GM19463 (cell line): Measurements from ENCODE around the gene SLC35B4.

ENCODE experiments used
- ATAC-seq: cut with Tn5 transposase; IDR thresholded peaks from one replicate; pipeline ENCODE4 v1.9.1; 2021; ENCODE audit warnings: mild to moderate bottlenecking, moderate library complexity; ENCODE audit not compliant: unreplicated experiment

Gene SLC35B4

GRCh38 chr7:134332892-134333291, 16.2 kb upstream of the SLC35B4 start:
- ATAC-seq = no peak

- no peak for ATAC-seq
These were observed 14.7 kb upstream of the SLC35B4 start for GRCh38 chr7:134331393-134331792.

GRCh38 chr7:134330974-134331373, 14.2 kb upstream of the SLC35B4 start:
- no peak for ATAC-seq

GRCh38 chr7:134329614-134330346, 13.1 kb upstream of the SLC35B4 start:
- no peak for ATAC-seq

GRCh38 chr7:134328900-134329299, 12.2 kb upstream of the SLC35B4 start:
- peak; percentile 44 for ATAC-seq

- ATAC-seq = peak; percentile 66
These were observed 11.2 kb upstream of the SLC35B4 start for GRCh38 chr7:134327896-134328295.

- ATAC-seq = no peak
These were observed 7.4 kb upstream of the SLC35B4 start for GRCh38 chr7:134324107-134324506.

- no peak for ATAC-seq
These were observed 3.5 kb upstream of the SLC35B4 start for GRCh38 chr7:134320201-134320600.

- no peak for ATAC-seq
These were observed 1.7 kb upstream of the SLC35B4 start for GRCh38 chr7:134318443-134318842.

- no peak for ATAC-seq
These were observed 704 bp upstream of the SLC35B4 start for GRCh38 chr7:134317434-134317833.

GRCh38 chr7:134315679-134316538, 821 bp downstream of the SLC35B4 start:
- ATAC-seq = no peak

GRCh38 chr7:134313543-134313942, 3.2 kb downstream of the SLC35B4 start:
- ATAC-seq = no peak

GRCh38 chr7:134312717-134313116, 4.0 kb downstream of the SLC35B4 start:
- no peak for ATAC-seq

GRCh38 chr7:134311807-134312206, 4.9 kb downstream of the SLC35B4 start:
- no peak for ATAC-seq

- no peak for ATAC-seq
These were observed 8.2 kb downstream of the SLC35B4 start for GRCh38 chr7:134308548-134308947.

- ATAC-seq = no peak
These were observed 9.4 kb downstream of the SLC35B4 start for GRCh38 chr7:134307320-134307719.

GRCh38 chr7:134302120-134302519, 14.6 kb downstream of the SLC35B4 start:
- no peak for ATAC-seq

GRCh38 chr7:134301592-134301991, 15.1 kb downstream of the SLC35B4 start:
- no peak for ATAC-seq

- ATAC-seq = no peak
These were observed 15.7 kb downstream of the SLC35B4 start for GRCh38 chr7:134300988-134301387.

- peak; percentile 71 for ATAC-seq
These were observed 17.6 kb downstream of the SLC35B4 start for GRCh38 chr7:134298902-134299683.

GRCh38 chr7:134297489-134297888, 19.2 kb downstream of the SLC35B4 start:
- ATAC-seq = no peak
